ENCODE data around the gene SSBP4. TPM values are rescaled to one million over a fixed set of nuclear protein-coding genes. Genes with fewer than 3 reads are reported as not detected.

Gene SSBP4
- total and polyA plus RNA-seq, 9 of the 15 experiments (the other 6 are each of a cell fraction or from before 2014, with no cell fraction given) = 1.1 to 189 (median 39.0) TPM

- TF ChIP-seq HDAC8 (tag; IDR thresholded peaks at IDR 0.05) (0 out of 2 replicates have a peak, but pooled peaks have one; percentile 50), ZBTB7A (IDR thresholded peaks at IDR 0.05; ENCODE audit: borderline replicate concordance, control insufficient read depth, low read depth, low read length) (peak; percentile 71; the same call in 1 of the 2 replicates), PRDM10 (IDR thresholded peaks at IDR 0.05; ENCODE audit: partially characterized antibody) (no peak), TSHZ1 (CRISPR knock-in tag; IDR thresholded peaks at IDR 0.05) (no peak), ARID4B (CRISPR knock-in tag; IDR thresholded peaks at IDR 0.05) (peak; percentile 73), TCF15 (CRISPR knock-in tag; IDR thresholded peaks at IDR 0.05) (no peak), SMC3 (conservative IDR thresholded peaks at IDR 0.05; ENCODE audit: insufficient read depth, low read depth, low read length) (peak; percentile 41; the same call in 1 of the 2 replicates), ZNF766 (CRISPR knock-in tag; conservative IDR thresholded peaks at IDR 0.05) (peak; percentile 90), RBM25 (IDR thresholded peaks at IDR 0.05; ENCODE audit: low read depth, low read length, severe bottlenecking) (peak; percentile 51), JUN (IDR thresholded peaks at IDR 0.05; ENCODE audit: borderline replicate concordance, low read depth, low read length) (no peak), JUN (CRISPR knock-in tag; IDR thresholded peaks at IDR 0.05; ENCODE audit: borderline replicate concordance) (peak; percentile 84; the same call in 1 of the 2 replicates), ZNF143 (CRISPR knock-in tag; IDR thresholded peaks at IDR 0.05) (no peak)
- TF ChIP-seq, protein P1, sequence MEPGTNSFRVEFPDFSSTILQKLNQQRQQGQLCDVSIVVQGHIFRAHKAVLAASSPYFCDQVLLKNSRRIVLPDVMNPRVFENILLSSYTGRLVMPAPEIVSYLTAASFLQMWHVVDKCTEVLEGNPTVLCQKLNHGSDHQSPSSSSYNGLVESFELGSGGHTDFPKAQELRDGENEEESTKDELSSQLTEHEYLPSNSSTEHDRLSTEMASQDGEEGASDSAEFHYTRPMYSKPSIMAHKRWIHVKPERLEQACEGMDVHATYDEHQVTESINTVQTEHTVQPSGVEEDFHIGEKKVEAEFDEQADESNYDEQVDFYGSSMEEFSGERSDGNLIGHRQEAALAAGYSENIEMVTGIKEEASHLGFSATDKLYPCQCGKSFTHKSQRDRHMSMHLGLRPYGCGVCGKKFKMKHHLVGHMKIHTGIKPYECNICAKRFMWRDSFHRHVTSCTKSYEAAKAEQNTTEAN (CRISPR knock-in tag; IDR thresholded peaks at IDR 0.05) = 0 out of 2 replicates have a peak, but pooled peaks have one; percentile 58
Measured at GRCh38 chr19:18419195-18419698, at the start of gene SSBP4 (continued).

All from K562 (cell line).